CD4-positive, alpha-beta T cell (primary cell): Measurements from ENCODE around the gene PAFAH2. TPM values are rescaled to one million over a fixed set of nuclear protein-coding genes. Genes with fewer than 3 reads are reported as not detected.
"Not testable (repeated sequence)": the region's sequence is repeated elsewhere in the genome, so short reads cannot be mapped to it uniquely, and the experiment has no call there.

Experiments used
- ATAC-seq: fragments of 200-7000 bp; cut with Tn5 transposase; one replicate; pipeline ENCODE4 v1.10.0; 2022; ENCODE audit warnings: mild to moderate bottlenecking; ENCODE audit not compliant: poor library complexity
- CTCF ChIA-PET: fragments of 350-600 bp; sonication (Branson Sonifier 250); formaldehyde crosslinking; loops from one replicate; lab custom pipeline; 2021; ENCODE audit warnings: antibody characterized with exemption, inconsistent platforms; lab: Charles Lee
- POLR2A ChIA-PET: fragments of 350-600 bp; sonication (Branson Sonifier 250); formaldehyde crosslinking; loops from one replicate; lab custom pipeline; 2021; ENCODE audit warnings: antibody characterized with exemption, inconsistent platforms; lab: Charles Lee
- DNase-seq, 14 experiments: peaks; one replicate each; pipeline ENCODE4 v3.0.0-alpha.2; 2013 to 2020; ENCODE audit warnings: mixed read lengths in 2 of 14
- H3K27ac ChIP-seq, 2 donors: one replicate each; pipeline versions ENCODE4 v1.5.1 to v1.7.0; 2013; ENCODE audit warnings: low read length in 2 of 2, low read depth in 1 of 2, mild to moderate bottlenecking in 1 of 2
- H3K27me3 ChIP-seq, 2 experiments: 1 replicate in 1 of 2; 2 replicates in 1 of 2; pipeline versions ENCODE4 v1.6.1 to v1.7.0; 2013; ENCODE audit warnings: low read length in 2 of 2, control low read depth in 1 of 2, mild to moderate bottlenecking in 1 of 2, moderate library complexity in 1 of 2; ENCODE audit not compliant: insufficient read depth in 2 of 2, control insufficient read depth in 1 of 2
- H3K36me3 ChIP-seq: one replicate; pipeline ENCODE4 v1.6.1; 2013; ENCODE audit warnings: low read length, control low read depth; ENCODE audit not compliant: insufficient read depth
- H3K4me1 ChIP-seq: one replicate; pipeline ENCODE4 v1.6.1; 2013; ENCODE audit warnings: low read length, control low read depth; ENCODE audit not compliant: insufficient read depth
- H3K4me3 ChIP-seq: one replicate; pipeline ENCODE4 v1.5.1; 2013; ENCODE audit warnings: mild to moderate bottlenecking, low read length, moderate library complexity
- H3K9me3 ChIP-seq, 2 experiments: 1 replicate in 1 of 2; 2 replicates in 1 of 2; pipeline versions ENCODE4 v1.6.1 to v1.7.0; 2013; ENCODE audit warnings: low read length in 2 of 2, mild to moderate bottlenecking in 2 of 2, control low read depth in 1 of 2, moderate library complexity in 1 of 2; ENCODE audit not compliant: control insufficient read depth in 1 of 2, insufficient read depth in 1 of 2
- H3K27ac Mint-ChIP-seq: one replicate; pipeline ENCODE4 v1.8.0; 2020; ENCODE audit warnings: mixed read lengths
- H3K27me3 Mint-ChIP-seq: one replicate; pipeline ENCODE4 v1.8.0; 2021; ENCODE audit warnings: mixed read lengths
- H3K36me3 Mint-ChIP-seq: one replicate; pipeline ENCODE4 v1.8.0; 2021; ENCODE audit warnings: low read depth, mixed read lengths
- H3K4me1 Mint-ChIP-seq: one replicate; pipeline ENCODE4 v1.8.0; 2021; ENCODE audit warnings: low read depth, mixed read lengths
- H3K4me3 Mint-ChIP-seq: one replicate; pipeline ENCODE4 v1.8.0; 2020; ENCODE audit warnings: mild to moderate bottlenecking, mixed read lengths
- H3K9me3 Mint-ChIP-seq: one replicate; pipeline ENCODE4 v1.8.0; 2020; ENCODE audit warnings: mixed read lengths
- intact Hi-C, 2 experiments: fragments of 100-400 bp; cut with DNase I in 1 of 2; cut with micrococcal nuclease in 1 of 2; formaldehyde crosslinking; loops; one replicate each; pipeline versions ENCODE4 v1.15.1 to v1.9.0; 2023 to 2025; cut with DNase I, micrococcal nuclease
- total RNA-seq, 174 experiments: library from RNA in 2 of 174; stranded (reverse) in 2 of 174; gene quantifications; one replicate each; pipeline ENCODE4 v1.2.3 and lab custom pipeline; 2021 to 2026
- TF ChIP-seq, protein P1 (sequence below): fragments of 200-600 bp; IDR thresholded peaks from one replicate; pipeline ENCODE4 v1.8.0; 2022; ENCODE audit warnings: antibody characterized with exemption, mild to moderate bottlenecking

Gene PAFAH2
- total RNA-seq, 2 experiments from 2014 or later: 7.9 to 8.1 TPM

- peaks cover 79% of the 10 kb centered on the region for H3K4me1 Mint-ChIP-seq
- H3K36me3 ChIP-seq: peaks cover 37% of the 10 kb centered on the region
- peak in 1 of 14 experiments; percentile 7 for DNase-seq
- H3K9me3 Mint-ChIP-seq: no peaks in the 10 kb centered on the region
- peak overlapping the region; percentile 81 for H3K27ac Mint-ChIP-seq
- peak overlapping the region; percentile 56 to 67 for H3K27ac ChIP-seq
- no peak for ATAC-seq
- no peaks in the 10 kb centered on the region for H3K27me3 Mint-ChIP-seq
- H3K4me1 ChIP-seq: peaks cover 36% of the 10 kb centered on the region
- H3K27me3 ChIP-seq: no peaks in the 10 kb centered on the region
- peak overlapping the region; percentile 90 for H3K4me3 Mint-ChIP-seq
- POLR2A ChIA-PET: interaction anchor here (1.2 to 2.9 kb wide), 8 partner anchors 8 to 114 kb away, joined by 3 to 33 read pairs (median 6); partner anchors contain the start of genes PAFAH2 and PAQR7
- H3K4me3 ChIP-seq: peak overlapping the region; percentile 64
- TF ChIP-seq, protein P1, sequence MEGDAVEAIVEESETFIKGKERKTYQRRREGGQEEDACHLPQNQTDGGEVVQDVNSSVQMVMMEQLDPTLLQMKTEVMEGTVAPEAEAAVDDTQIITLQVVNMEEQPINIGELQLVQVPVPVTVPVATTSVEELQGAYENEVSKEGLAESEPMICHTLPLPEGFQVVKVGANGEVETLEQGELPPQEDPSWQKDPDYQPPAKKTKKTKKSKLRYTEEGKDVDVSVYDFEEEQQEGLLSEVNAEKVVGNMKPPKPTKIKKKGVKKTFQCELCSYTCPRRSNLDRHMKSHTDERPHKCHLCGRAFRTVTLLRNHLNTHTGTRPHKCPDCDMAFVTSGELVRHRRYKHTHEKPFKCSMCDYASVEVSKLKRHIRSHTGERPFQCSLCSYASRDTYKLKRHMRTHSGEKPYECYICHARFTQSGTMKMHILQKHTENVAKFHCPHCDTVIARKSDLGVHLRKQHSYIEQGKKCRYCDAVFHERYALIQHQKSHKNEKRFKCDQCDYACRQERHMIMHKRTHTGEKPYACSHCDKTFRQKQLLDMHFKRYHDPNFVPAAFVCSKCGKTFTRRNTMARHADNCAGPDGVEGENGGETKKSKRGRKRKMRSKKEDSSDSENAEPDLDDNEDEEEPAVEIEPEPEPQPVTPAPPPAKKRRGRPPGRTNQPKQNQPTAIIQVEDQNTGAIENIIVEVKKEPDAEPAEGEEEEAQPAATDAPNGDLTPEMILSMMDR: no peak
- no peaks in the 10 kb centered on the region for H3K9me3 ChIP-seq
- CTCF ChIA-PET: interaction anchor here (0.6 to 3.4 kb wide), 4 partner anchors 8 to 94 kb away, joined by 4 to 30 read pairs (median 7); partner anchors contain the start of gene PAFAH2
- intact Hi-C loops: no loop called here
- peaks cover 47% of the 10 kb centered on the region for H3K36me3 Mint-ChIP-seq
Observed at GRCh38 chr1:25989440-25990234, 8.2 kb downstream of the PAFAH2 start.

DNA sequence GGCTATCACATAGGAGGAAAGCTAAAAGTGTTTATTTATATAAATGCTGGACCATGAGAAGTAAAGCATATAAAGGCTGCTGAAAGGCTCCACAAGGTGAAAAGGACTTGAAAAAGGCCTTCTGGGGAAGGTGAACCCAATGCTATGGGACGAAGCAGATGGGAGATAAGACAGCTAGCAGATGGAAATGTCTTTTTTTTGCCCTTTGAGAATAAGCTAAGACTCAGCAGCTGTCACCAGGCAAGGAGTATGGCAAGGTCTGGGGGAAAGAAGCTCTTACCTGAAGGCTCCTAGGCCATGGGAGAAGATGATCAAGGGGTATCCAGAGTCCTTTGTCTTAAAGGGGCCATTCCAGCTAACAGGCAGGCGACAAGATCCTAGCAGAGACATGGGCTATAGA is 9.9 kb downstream of the PAFAH2 start:
- Histone ChIP-seq H3K4me3 (no peak overlapping the region), H3K27ac (no peak overlapping the region), H3K27me3 (no peaks in the 10 kb centered on the region), H3K36me3 (peaks cover 52% of the 10 kb centered on the region), H3K4me1 (peaks cover 36% of the 10 kb centered on the region), H3K9me3 (no peaks in the 10 kb centered on the region)
- Mint-ChIP-seq H3K27me3 (no peaks in the 10 kb centered on the region), H3K4me3 (peak overlapping the region; percentile 90), H3K27ac (peak overlapping the region; percentile 81), H3K36me3 (peaks cover 64% of the 10 kb centered on the region), H3K4me1 (peaks cover 65% of the 10 kb centered on the region), H3K9me3 (no peaks in the 10 kb centered on the region)
- ChIA-PET POLR2A (interaction anchor here (1.1 to 2.4 kb wide), 6 partner anchors 9 to 113 kb away, joined by 3 to 11 read pairs (median 4); partner anchors contain the start of genes PAFAH2 and PAQR7), CTCF (interaction anchor here (0.6 to 2.0 kb wide), 3 partner anchors 10 to 709 kb away, joined by 3 to 10 read pairs (median 3); partner anchors contain the start of gene PAFAH2)
- ATAC-seq (no peak), DNase-seq (no peak)
- TF ChIP-seq, protein P1: no peak
- intact Hi-C loops: no loop called here

GRCh38 chr1:25986773-25987172 is 11.1 kb downstream of the PAFAH2 start:
- peaks cover 64% of the 10 kb centered on the region for H3K36me3 ChIP-seq

More at GRCh38 chr1:25986773-25987172, 11.1 kb downstream of the PAFAH2 start:
- H3K4me3 Mint-ChIP-seq, H3K27ac ChIP-seq, ATAC-seq, H3K27me3 Mint-ChIP-seq, H3K27ac Mint-ChIP-seq, H3K27me3 ChIP-seq, H3K9me3 ChIP-seq, CTCF ChIA-PET, DNase-seq, intact Hi-C loops, H3K4me3 ChIP-seq, H3K9me3 Mint-ChIP-seq: not testable (repeated sequence)
- POLR2A ChIA-PET: interaction anchor here (2.4 kb wide), 1 partner anchor 15 kb away, joined by 11 read pairs; no protein-coding TSS in a partner anchor
- Mint-ChIP-seq H3K4me1 (peaks cover 53% of the 10 kb centered on the region), H3K36me3 (peaks cover 76% of the 10 kb centered on the region)
- H3K4me1 ChIP-seq: peaks cover 31% of the 10 kb centered on the region
